Subcutaneous abdominal adipose tissue (tissue), 5 donors: Measurements from ENCODE around the gene MYO16.
"Not testable (repeated sequence)": the region's sequence is repeated elsewhere in the genome, so short reads cannot be mapped to it uniquely, and the experiment has no call there.

Experiments
- H3K27ac ChIP-seq: one replicate; pipeline ENCODE4 v1.7.0; 2013; ENCODE audit warnings: low read depth, mild to moderate bottlenecking, inconsistent platforms, low read length, moderate library complexity
- H3K27me3 ChIP-seq, 5 donors: one replicate each; pipeline ENCODE4 v1.7.0; 2013; ENCODE audit warnings: low read length in 5 of 5, inconsistent platforms in 1 of 5; ENCODE audit not compliant: control insufficient read depth in 5 of 5, insufficient read depth in 4 of 5
- H3K36me3 ChIP-seq, 5 donors: one replicate each; pipeline ENCODE4 v1.7.0; 2013; ENCODE audit warnings: low read length in 5 of 5; ENCODE audit not compliant: control insufficient read depth in 5 of 5, insufficient read depth in 5 of 5
- H3K4me1 ChIP-seq, 5 donors: one replicate each; pipeline ENCODE4 v1.7.0; 2013; ENCODE audit warnings: low read length in 5 of 5, mild to moderate bottlenecking in 3 of 5, moderate library complexity in 1 of 5; ENCODE audit not compliant: control insufficient read depth in 5 of 5, insufficient read depth in 5 of 5
- H3K4me3 ChIP-seq, 5 donors: one replicate each; pipeline ENCODE4 v1.7.0; 2013; ENCODE audit warnings: low read length in 5 of 5, low read depth in 1 of 5
- H3K9ac ChIP-seq, 5 donors: one replicate each; pipeline ENCODE4 v1.7.0; 2013; ENCODE audit warnings: low read length in 5 of 5, mild to moderate bottlenecking in 4 of 5, moderate library complexity in 3 of 5
- H3K9me3 ChIP-seq, 5 donors: one replicate each; pipeline ENCODE4 v1.7.0; 2013; ENCODE audit warnings: low read length in 5 of 5; ENCODE audit not compliant: control insufficient read depth in 5 of 5
- donor health status: healthy.
- donor health status: healthy.
- donor health status: healthy.
- donor health status: healthy.
- donor health status: healthy.

MYO16 gene

DNA sequence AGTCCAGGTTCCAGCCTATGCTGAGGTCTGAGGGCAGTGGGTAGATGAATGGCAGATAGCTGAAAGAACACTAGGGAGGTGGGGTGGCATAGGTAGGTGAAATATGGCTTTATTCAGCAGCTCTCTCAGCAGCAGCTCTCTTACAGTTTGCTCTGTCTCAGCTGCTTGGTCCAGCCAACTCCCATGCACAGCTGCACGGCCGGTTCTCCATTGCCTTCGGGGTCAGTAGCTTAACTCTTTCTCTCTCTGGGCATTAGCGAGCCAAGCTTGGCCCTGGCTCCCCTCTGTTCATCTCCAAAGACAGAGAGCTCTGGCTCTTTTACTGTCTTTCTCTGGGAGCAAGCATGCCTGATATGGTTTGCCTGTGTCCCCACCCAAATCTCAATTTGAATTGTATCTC is 151.9 kb downstream of the MYO16 start:
- Histone ChIP-seq H3K4me3 (no peak overlapping the region), H3K9ac (no peak overlapping the region), H3K9me3 (no peaks in the 10 kb centered on the region), H3K27me3 (no peaks in the 10 kb centered on the region), H3K4me1 (peaks cover 0 to 14% (median 0%) of the 10 kb centered on the region in 5 donors), H3K27ac (no peak overlapping the region), H3K36me3 (no peaks in the 10 kb centered on the region)

DNA sequence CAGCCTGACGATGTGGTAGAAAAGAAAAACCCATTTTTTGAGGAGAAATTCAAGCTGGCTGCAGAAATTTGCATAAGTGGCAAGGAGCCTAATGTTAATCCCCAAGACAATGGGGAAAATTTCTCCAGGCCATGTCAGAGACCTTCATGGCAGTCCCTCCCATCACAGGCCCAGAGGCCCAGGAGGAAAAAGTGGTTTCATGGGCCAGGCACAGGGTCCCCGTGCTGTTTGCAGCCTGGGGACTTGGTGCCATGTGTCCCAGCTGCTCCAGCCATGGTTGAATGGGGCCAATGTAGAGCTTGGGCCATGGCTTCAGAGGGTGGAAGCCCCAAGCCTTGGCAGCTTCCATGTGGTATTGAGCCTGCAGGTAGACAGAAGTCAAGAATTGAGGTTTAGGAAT is 153.1 kb downstream of the MYO16 start:
- H3K27me3 ChIP-seq, H3K27ac ChIP-seq, H3K9ac ChIP-seq, H3K4me3 ChIP-seq, H3K9me3 ChIP-seq, H3K36me3 ChIP-seq: not testable (repeated sequence)
- H3K4me1 ChIP-seq = peaks cover 0 to 21% (median 0%) of the 10 kb centered on the region in 5 donors

- H3K27me3 ChIP-seq = no peaks in the 10 kb centered on the region
- H3K27ac ChIP-seq = no peak overlapping the region
- no peak overlapping the region for H3K9ac ChIP-seq
Measured at GRCh38 chr13:108785844-108786243, 156.4 kb downstream of the MYO16 start.

DNA sequence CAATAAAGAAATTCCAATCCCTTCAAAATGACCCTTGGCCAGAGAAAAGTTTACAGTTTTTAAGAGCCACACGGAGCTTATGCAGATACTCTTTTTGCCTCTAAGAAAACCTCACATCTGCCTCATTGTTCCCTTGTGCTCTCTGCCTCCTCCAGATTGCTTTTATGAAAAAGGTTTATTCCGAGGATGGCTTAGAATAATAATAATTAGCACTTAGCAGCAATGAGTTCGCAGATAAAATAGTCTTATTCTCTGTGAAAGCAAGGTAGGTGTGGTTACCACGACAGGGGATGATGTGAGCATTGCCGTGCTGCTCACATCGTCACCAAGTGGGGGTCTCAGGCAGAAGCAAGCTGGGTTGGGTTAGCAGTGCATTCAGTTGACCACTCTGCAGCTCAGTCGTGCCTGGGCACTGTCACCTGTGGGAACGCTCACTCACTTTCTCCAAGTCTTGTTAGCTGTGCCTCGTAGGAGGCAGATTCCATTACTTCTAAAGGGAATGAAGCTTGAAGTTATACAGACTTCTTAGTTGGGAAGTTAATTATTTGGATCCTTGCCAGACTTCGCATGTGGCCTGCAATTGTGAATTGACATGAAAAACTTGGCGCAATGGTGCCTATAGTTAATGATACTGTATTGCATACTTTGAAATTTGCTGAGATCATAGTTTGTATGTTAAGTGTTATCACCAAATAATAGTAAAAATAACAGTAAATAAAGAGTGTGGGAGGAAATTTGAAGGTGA is 157.2 kb downstream of the MYO16 start:
- H3K4me1 ChIP-seq = peaks cover 0 to 24% (median 0%) of the 10 kb centered on the region in 5 donors
- no peak overlapping the region for H3K9ac ChIP-seq
- H3K4me3 ChIP-seq = no peak overlapping the region
- no peak overlapping the region for H3K27ac ChIP-seq
- H3K36me3 ChIP-seq = no peaks in the 10 kb centered on the region
- peaks cover 0 to 3% (median 0%) of the 10 kb centered on the region in 5 donors for H3K9me3 ChIP-seq
- no peaks in the 10 kb centered on the region for H3K27me3 ChIP-seq

More at GRCh38 chr13:108785844-108786243, 156.4 kb downstream of the MYO16 start:
- Histone ChIP-seq H3K4me3 (no peak overlapping the region), H3K9me3 (peaks cover 0 to 3% (median 0%) of the 10 kb centered on the region in 5 donors), H3K36me3 (no peaks in the 10 kb centered on the region), H3K4me1 (peaks cover 0 to 24% (median 0%) of the 10 kb centered on the region in 5 donors)

DNA sequence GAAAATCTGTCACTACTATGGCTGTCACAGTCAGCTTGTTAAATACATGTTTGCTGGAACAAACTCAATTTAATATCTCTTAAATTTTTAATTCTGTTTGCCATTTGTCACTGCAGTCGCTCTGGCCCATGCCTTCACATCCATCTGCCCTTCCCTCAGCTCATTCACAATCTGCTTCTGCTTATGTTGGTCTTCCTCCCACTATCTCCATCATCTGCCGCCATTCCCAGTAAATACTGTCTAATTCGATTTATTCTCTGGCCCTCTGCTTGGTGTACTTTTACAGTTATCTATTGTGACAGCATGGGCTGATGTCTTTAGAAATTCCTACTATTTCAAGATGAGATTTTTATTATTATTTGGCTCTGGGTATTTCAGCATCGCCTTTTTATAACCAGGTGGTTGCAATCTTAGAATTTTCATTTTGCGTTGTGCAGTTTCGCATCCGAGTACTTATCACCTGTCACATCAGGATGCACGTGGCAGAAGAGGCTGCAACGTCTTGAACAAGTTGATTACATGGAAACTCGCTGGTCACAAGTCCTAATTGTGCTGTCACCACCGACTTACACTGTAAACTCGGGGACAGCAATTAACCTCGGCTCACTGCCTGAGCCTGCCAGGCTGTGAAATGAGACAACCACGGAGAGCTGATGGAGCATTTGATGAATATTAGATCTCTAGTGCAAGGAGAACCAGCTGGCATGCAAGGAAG is 158.4 kb downstream of the MYO16 start:
- no peak overlapping the region for H3K9ac ChIP-seq
- no peak overlapping the region for H3K4me3 ChIP-seq
- peaks cover 0 to 3% (median 0%) of the 10 kb centered on the region in 5 donors for H3K9me3 ChIP-seq
- no peak overlapping the region for H3K27ac ChIP-seq
- H3K36me3 ChIP-seq = no peaks in the 10 kb centered on the region
- no peaks in the 10 kb centered on the region for H3K27me3 ChIP-seq
- peaks cover 0 to 24% (median 0%) of the 10 kb centered on the region in 5 donors for H3K4me1 ChIP-seq

DNA sequence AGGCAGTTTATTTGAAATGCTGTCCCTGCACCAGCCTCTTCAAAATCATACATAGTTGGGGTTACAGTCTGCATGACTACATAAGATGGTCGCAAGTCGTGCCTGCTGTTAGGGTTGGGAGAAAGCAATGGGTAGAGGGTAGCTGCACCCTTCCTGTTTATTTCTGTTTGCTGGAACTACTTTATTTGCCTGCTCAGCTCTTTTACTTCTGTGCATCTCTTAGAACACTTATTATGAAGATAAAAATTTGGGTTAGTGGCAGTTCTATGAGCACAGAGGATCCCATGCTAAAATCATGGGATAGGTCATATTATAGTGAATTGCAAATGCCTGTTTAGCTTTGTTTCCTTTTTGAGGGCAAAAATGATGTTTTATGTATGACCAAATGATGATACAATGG is 160.1 kb downstream of the MYO16 start:
- Histone ChIP-seq H3K36me3 (no peaks in the 10 kb centered on the region), H3K4me1 (peaks cover 0 to 24% (median 0%) of the 10 kb centered on the region in 5 donors), H3K27ac (no peak overlapping the region), H3K9me3 (peaks cover 0 to 3% (median 0%) of the 10 kb centered on the region in 5 donors), H3K27me3 (no peaks in the 10 kb centered on the region), H3K4me3 (no peak overlapping the region), H3K9ac (no peak overlapping the region)

DNA sequence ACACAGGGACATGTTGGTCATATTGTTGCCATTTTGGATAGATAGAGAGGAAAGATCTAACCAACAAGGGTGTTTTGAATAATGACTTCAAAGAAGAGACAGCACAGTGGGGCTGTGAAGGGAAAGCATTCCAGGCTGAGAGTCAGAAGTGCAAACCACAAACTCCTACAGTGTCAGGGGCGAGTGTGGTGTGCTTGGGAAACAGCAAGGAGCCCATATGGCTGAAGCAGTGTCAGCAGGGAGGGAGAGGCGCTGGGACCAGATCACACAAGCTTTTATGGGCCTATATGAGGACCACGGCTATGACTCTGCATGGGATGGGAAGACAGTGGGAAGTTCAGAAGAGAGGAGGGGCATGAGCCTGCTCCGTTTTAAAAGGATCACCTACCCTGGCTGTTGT is 166.4 kb downstream of the MYO16 start:
- Histone ChIP-seq H3K27ac (no peak overlapping the region), H3K27me3 (no peaks in the 10 kb centered on the region), H3K9ac (no peak overlapping the region), H3K4me1 (no peaks in the 10 kb centered on the region), H3K36me3 (no peaks in the 10 kb centered on the region), H3K4me3 (no peak overlapping the region), H3K9me3 (peaks cover 0 to 2% (median 0%) of the 10 kb centered on the region in 5 donors)

DNA sequence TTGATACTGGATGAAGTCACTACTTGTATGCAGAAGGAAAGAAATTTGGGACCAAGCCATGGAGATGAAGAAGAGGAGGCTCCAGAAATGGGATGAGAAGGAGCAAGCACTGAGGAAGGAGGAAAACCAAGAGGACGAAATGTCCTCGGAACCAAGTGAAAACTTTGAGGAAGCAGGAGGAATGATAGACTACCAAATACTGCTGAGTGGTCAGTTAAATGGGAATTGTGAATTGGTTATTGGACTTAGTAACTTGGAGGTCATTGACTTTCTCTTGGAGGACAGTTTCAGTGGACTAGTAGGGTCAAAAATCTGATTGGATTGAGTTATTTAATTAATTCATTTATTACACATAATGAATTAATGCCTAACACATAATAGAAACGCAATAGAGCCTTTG is 167.9 kb downstream of the MYO16 start:
- Histone ChIP-seq H3K4me1 (no peaks in the 10 kb centered on the region), H3K36me3 (no peaks in the 10 kb centered on the region), H3K27me3 (no peaks in the 10 kb centered on the region), H3K9ac (no peak overlapping the region), H3K4me3 (no peak overlapping the region), H3K27ac (no peak overlapping the region), H3K9me3 (peaks cover 0 to 2% (median 0%) of the 10 kb centered on the region in 5 donors)

DNA sequence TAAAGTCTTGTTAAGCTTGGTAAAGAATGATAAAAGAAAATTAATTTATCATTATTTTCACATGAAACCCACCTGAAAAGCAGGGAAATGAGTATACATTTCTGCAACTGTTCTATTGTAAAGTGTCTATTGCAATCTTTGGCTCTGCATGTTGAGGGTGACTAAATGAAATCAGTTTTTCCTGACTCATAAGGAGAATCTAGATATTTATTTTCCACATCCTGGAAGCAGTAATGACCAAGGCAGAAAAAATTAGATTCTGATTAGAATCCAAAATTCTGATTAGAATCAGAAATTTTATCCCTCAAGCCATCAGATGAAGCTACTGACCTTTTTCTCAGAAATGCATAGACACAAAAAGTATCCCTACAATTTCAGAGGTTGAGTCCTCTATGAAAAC is 178.4 kb downstream of the MYO16 start:
- Histone ChIP-seq H3K4me3 (no peak overlapping the region), H3K27ac (no peak overlapping the region), H3K4me1 (no peaks in the 10 kb centered on the region), H3K27me3 (no peaks in the 10 kb centered on the region), H3K36me3 (no peaks in the 10 kb centered on the region), H3K9ac (no peak overlapping the region), H3K9me3 (no peaks in the 10 kb centered on the region)

DNA sequence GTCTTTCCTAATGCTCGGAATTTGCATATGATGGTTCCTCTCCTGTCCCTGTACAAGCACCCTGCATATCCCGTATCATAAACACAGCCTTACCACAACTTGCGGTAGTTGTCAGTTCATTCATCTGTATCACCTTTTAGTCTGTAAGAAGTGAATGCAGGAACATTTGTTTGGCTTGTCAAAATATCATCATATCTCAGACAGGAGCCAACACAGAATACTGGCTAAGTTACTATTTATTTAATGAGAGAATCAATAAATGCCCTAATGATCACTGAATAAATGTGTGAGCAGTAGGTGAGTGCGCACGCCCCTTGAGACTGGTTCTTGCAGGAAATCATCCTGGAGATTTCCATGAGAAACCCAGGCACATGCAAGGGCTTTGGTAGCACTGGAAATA is 182.8 kb downstream of the MYO16 start:
- H3K9ac ChIP-seq = no peak overlapping the region
- peaks cover 0 to 5% (median 0%) of the 10 kb centered on the region in 5 donors for H3K9me3 ChIP-seq
- H3K36me3 ChIP-seq = no peaks in the 10 kb centered on the region
- no peak overlapping the region for H3K4me3 ChIP-seq
- no peaks in the 10 kb centered on the region for H3K27me3 ChIP-seq
- no peaks in the 10 kb centered on the region for H3K4me1 ChIP-seq
- H3K27ac ChIP-seq = no peak overlapping the region
